GM18498 (cell line): ENCODE measurements around the gene FAAP20.

Experiments
- ATAC-seq: cut with Tn5 transposase; IDR thresholded peaks from one replicate; pipeline ENCODE4 v1.9.1; 2021; ENCODE audit warnings: mild to moderate bottlenecking, moderate library complexity; ENCODE audit not compliant: unreplicated experiment

The FAAP20 gene

GRCh38 chr1:2230781-2231531 lies 36.4 kb upstream of the FAAP20 start:
- ATAC-seq: no peak

- ATAC-seq: no peak
Measured at GRCh38 chr1:2229911-2230731, 35.5 kb upstream of the FAAP20 start.

GRCh38 chr1:2229037-2229864 lies 34.7 kb upstream of the FAAP20 start:
- ATAC-seq: no peak

GRCh38 chr1:2228694-2229036 lies 34.1 kb upstream of the FAAP20 start:
- no peak for ATAC-seq

GRCh38 chr1:2228157-2228594 lies 33.6 kb upstream of the FAAP20 start, which contains the start of gene SKI:
Gene SKI (plus strand): TSS chr1:2228319. CDS start chr1:2228767, 448 bp downstream.
- no peak for ATAC-seq

- ATAC-seq: peak; percentile 88
Measured at GRCh38 chr1:2227346-2228156, 33.0 kb upstream of the FAAP20 start.

GRCh38 chr1:2226525-2227345 lies 32.2 kb upstream of the FAAP20 start:
- ATAC-seq: peak; percentile 5

GRCh38 chr1:2224631-2225428 lies 30.3 kb upstream of the FAAP20 start:
- ATAC-seq: no peak

GRCh38 chr1:2224170-2224584 lies 29.6 kb upstream of the FAAP20 start:
- no peak for ATAC-seq

GRCh38 chr1:2221271-2221670 lies 26.7 kb upstream of the FAAP20 start:
- no peak for ATAC-seq

- no peak for ATAC-seq
Measured at GRCh38 chr1:2216767-2217058, 22.1 kb upstream of the FAAP20 start.

GRCh38 chr1:2215909-2216766 lies 21.6 kb upstream of the FAAP20 start:
- no peak for ATAC-seq

GRCh38 chr1:2215329-2215728 lies 20.8 kb upstream of the FAAP20 start:
- ATAC-seq: no peak

- ATAC-seq: no peak
Measured at GRCh38 chr1:2214541-2215241, 20.1 kb upstream of the FAAP20 start.

- no peak for ATAC-seq
Measured at GRCh38 chr1:2213576-2214505, 19.3 kb upstream of the FAAP20 start.
